A673 (cell line): Measurements from ENCODE around the gene C13orf42. TPM values are rescaled to one million over a fixed set of nuclear protein-coding genes. Genes with fewer than 3 reads are reported as not detected.

Experiments used
- Bru-seq: library from RNA; stranded (reverse); fragments of 400-500 nt; gene quantifications from one replicate; lab custom pipeline; 2021; lab: Mats Ljungman, UMichigan
- BruChase-seq, 2 experiments: library from RNA; stranded (reverse); fragments of 400-500 nt; gene quantifications; one replicate each; lab custom pipeline; 2021; lab: Mats Ljungman, UMichigan
- BruUV-seq: library from RNA; stranded (reverse); fragments of 400-500 nt; replicated peaks from 2 replicates; lab custom pipeline; 2021; lab: Mats Ljungman, UMichigan
- CTCF ChIA-PET: fragments of 300-600 bp; sonication (Branson Sonifier 250); formaldehyde crosslinking; loops from one replicate; lab custom pipeline; 2022; ENCODE audit warnings: antibody characterized with exemption; lab: Charles Lee
- POLR2A ChIA-PET: fragments of 300-600 bp; sonication (Branson Sonifier 250); formaldehyde crosslinking; loops from one replicate; lab custom pipeline; 2022; ENCODE audit warnings: antibody characterized with exemption; ENCODE audit not compliant: low non-redundant PET; lab: Charles Lee
- DNase-seq: peaks from one replicate; pipeline ENCODE4 v3.0.0-alpha.2; 2015; ENCODE audit warnings: low spot score
- H3K27ac ChIP-seq: fragments of 200-600 bp; sonication (generic); 2 replicates; pipeline ENCODE4 v1.5.1; 2016; ENCODE audit warnings: mixed run types, low read depth, mild to moderate bottlenecking, mixed read lengths, antibody characterized with exemption, low read length; ENCODE audit not compliant: poor library complexity, severe bottlenecking
- H3K27me3 ChIP-seq: fragments of 200-600 bp; sonication (generic); replicated peaks from 2 replicates; pipeline ENCODE4 v1.6.1; 2017; ENCODE audit warnings: mixed run types, low read depth, mild to moderate bottlenecking, mixed read lengths, antibody characterized with exemption, low read length; ENCODE audit not compliant: insufficient read depth, poor library complexity
- H3K36me3 ChIP-seq: fragments of 200-600 bp; sonication (generic); 2 replicates; pipeline ENCODE4 v1.6.1; 2016; ENCODE audit warnings: mixed run types, mild to moderate bottlenecking, mixed read lengths, antibody characterized with exemption, low read length; ENCODE audit not compliant: insufficient read depth, poor library complexity, severe bottlenecking
- H3K4me1 ChIP-seq: fragments of 200-600 bp; sonication (generic); 2 replicates; pipeline ENCODE4 v1.6.1; 2017; ENCODE audit warnings: mixed run types, mild to moderate bottlenecking, mixed read lengths, antibody characterized with exemption, low read length; ENCODE audit not compliant: insufficient read depth, poor library complexity, severe bottlenecking
- H3K4me3 ChIP-seq: fragments of 200-600 bp; sonication (generic); 2 replicates; pipeline ENCODE4 v1.5.1; 2016; ENCODE audit warnings: low read depth, mixed run types, mild to moderate bottlenecking, mixed read lengths, low read length; ENCODE audit not compliant: poor library complexity, severe bottlenecking
- H3K9me3 ChIP-seq: fragments of 200-600 bp; sonication (generic); 2 replicates; pipeline ENCODE4 v1.6.1; 2016; ENCODE audit warnings: mixed run types, low read depth, mild to moderate bottlenecking, mixed read lengths, antibody characterized with exemption, low read length; ENCODE audit not compliant: poor library complexity, severe bottlenecking
- CTCF ChIP-seq: fragments of 300-800, 200-600 bp; sonication (generic); conservative IDR thresholded peaks from 2 replicates; pipeline ENCODE4 v1.5.1; 2017; ENCODE audit warnings: low read depth, mild to moderate bottlenecking, antibody characterized with exemption, low read length, moderate library complexity, mixed read lengths
- EZH2 ChIP-seq: fragments of 200-600 bp; sonication (generic); IDR thresholded peaks from 2 replicates; pipeline ENCODE4 v1.6.1; 2017; ENCODE audit warnings: borderline replicate concordance, low read depth, mild to moderate bottlenecking, mixed read lengths, antibody characterized with exemption, low read length; ENCODE audit not compliant: poor library complexity, severe bottlenecking
- intact Hi-C: fragments of 100-400 bp; cut with micrococcal nuclease; formaldehyde crosslinking; loops from one replicate; pipeline ENCODE4 v1.10.0; 2022; ENCODE audit not compliant: unreplicated experiment
- long read RNA-seq: library from polyadenylated mRNA; stranded (forward); transcript quantifications from one replicate; pipeline ENCODE4 v2.0.0, GENCODE V29; 2022
- total RNA-seq: library from RNA; stranded (reverse); gene quantifications from 2 replicates; pipeline ENCODE4 v1.2.3, GENCODE V29; 2021

The C13orf42 gene
- total RNA-seq, result not detected in 2 replicates
- percentile 11 among the genes with signal in this experiment for Bru-seq, nascent RNA
- percentile 17 among the genes with signal in this experiment for BruChase-seq, experiment 1, labeled RNA remaining after a 2-hour chase
- percentile 16 among the genes with signal in this experiment for BruChase-seq, experiment 2, labeled RNA remaining after a 6-hour chase
- long read RNA-seq, result 0 reads

- Histone ChIP-seq H3K4me3 (no peak within 1 kb of the TSS), H3K4me1 (no peaks in the 10 kb centered on the region), H3K27ac (no peak within 1 kb of the TSS), H3K27me3 (no peaks in the 10 kb centered on the region), H3K36me3 (no peaks in the 10 kb centered on the region), H3K9me3 (no peaks in the 10 kb centered on the region)
- no peak for DNase-seq
- intact Hi-C loops, result no loop called here
- BruUV-seq, result no TSS peak
- ChIA-PET POLR2A (no interaction called here), CTCF (no interaction called here)
- TF ChIP-seq CTCF (no peak), EZH2 (no peak)
Measured at GRCh38 chr13:51111174-51111573, at the start of gene C13orf42. C13orf42 (minus strand) TSS chr13:51111274; CDS start chr13:51111209, 65 bp downstream.

- POLR2A ChIA-PET, result no interaction called here
Measured at GRCh38 chr13:51158880-51159518, 47.9 kb upstream of the C13orf42 start.

GRCh38 chr13:51158365-51158764, 47.3 kb upstream of the C13orf42 start:
- H3K36me3 ChIP-seq, result no peaks in the 10 kb centered on the region
- H3K27me3 ChIP-seq, result no peaks in the 10 kb centered on the region
- H3K4me1 ChIP-seq, result peaks cover 4% of the 10 kb centered on the region
- no peak for TF ChIP-seq EZH2
- TF ChIP-seq CTCF, result no peak
- DNase-seq, result no peak
- no peak overlapping the region for H3K27ac ChIP-seq
- no TSS peak for BruUV-seq
- intact Hi-C loops, result loop anchor here (10.0 kb wide), 1 partner anchor 66 kb away; the partner anchor contains the start of gene FAM124A
- POLR2A ChIA-PET, result no interaction called here
- H3K4me3 ChIP-seq, result no peak overlapping the region
- no peaks in the 10 kb centered on the region for H3K9me3 ChIP-seq
- CTCF ChIA-PET, result no interaction called here

More at GRCh38 chr13:51158880-51159518, 47.9 kb upstream of the C13orf42 start:
- intact Hi-C loops, result loop anchor here (10.0 kb wide), 1 partner anchor 66 kb away; the partner anchor contains the start of gene FAM124A
- Histone ChIP-seq H3K27me3 (no peaks in the 10 kb centered on the region), H3K36me3 (no peaks in the 10 kb centered on the region), H3K27ac (no peak overlapping the region), H3K4me3 (no peak overlapping the region), H3K9me3 (no peaks in the 10 kb centered on the region), H3K4me1 (peaks cover 3% of the 10 kb centered on the region)
- TF ChIP-seq EZH2, result no peak
- TF ChIP-seq CTCF, result no peak
- no peak for DNase-seq
- CTCF ChIA-PET, result no interaction called here
- BruUV-seq, result no TSS peak
